NCI-H146 (cell line): ENCODE results near the gene DNAJA2.
"Not testable (repeated sequence)": the region's sequence is repeated elsewhere in the genome, so short reads cannot be mapped to it uniquely, and the experiment has no call there.

Source experiments
- DNase-seq: peaks from one replicate; lab custom pipeline; 2025; lab: John Stamatoyannopoulos, UW

Gene DNAJA2

GRCh38 chr16:46973207-46973995, at the start of gene DNAJA2:
Gene DNAJA2, minus strand, starts transcription at chr16:46973674. Its CDS starts 102 bp downstream, at chr16:46973572.
- DNase-seq: peak; percentile 85

DNA sequence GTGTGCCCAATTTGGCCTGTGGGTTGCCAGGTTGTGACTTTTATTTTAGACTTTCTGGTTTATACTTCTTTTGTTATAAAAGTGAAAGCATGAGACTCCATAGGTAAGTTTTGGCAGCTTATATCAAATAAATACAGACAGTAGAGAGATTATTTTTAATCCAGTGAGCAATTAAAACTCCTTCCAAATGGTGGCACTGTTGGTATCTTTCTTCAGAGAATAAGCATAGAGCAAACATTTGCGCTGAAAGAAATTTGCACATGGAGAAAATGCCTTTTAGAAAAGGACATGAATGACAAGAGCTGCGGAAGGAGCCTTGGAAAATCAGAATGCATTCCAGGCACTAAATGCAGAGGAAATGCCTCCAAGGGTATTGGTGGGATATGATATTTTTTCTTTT, 46.1 kb upstream of the DNAJA2 start:
- DNase-seq: no peak

DNA sequence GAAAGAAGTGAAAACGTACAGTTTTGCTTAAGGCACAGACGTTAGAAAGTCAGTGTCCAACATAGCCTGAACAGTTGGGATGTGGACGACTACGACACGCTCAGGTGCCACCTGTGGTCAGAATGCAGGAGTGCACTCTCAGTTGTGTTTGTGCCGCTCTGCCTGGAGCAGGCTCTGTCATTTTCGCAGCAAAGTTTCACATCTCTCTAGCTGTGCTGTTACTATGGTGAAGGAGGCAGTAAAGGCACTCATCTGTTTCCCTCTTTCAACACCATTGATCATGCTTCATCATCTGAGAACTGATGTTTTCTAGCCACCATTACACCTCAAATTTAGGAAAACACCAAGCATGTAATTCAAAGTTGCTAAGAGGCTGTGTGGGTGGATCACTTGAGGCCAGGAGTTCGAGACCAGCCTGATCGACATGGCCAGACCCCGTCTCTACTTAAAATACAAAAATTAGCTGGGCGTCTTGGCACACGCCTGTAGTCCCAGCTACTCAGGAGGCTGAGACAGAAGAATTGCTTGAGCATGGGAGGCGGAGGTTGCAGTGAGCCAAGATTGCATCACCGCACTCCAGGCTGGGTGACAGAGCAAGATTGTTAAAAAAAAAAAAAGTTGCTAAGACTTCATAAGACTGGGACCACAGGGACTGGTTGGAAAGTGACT, 44.9 kb upstream of the DNAJA2 start:
- peak; percentile 48 for DNase-seq

DNA sequence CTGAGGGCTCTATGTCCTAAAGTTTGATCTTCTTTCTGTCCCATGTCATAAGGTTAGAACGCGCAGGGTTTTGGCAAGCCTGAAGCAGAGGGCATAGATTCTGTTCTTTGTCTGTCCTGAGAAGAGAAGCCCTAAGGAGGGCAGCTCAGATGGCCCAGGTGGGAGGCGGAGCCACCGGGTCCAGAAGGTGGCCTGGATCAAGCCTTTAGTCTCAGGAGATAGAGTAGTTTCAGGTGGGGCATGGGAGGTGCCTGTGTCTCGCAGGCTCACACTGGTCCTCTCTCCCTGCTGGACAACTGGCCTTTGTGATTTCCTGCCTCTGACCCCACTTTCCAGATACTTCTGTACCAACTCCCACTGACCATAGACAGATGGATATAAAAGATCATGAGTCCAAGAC, 44.2 kb upstream of the DNAJA2 start:
- no peak for DNase-seq

GRCh38 chr16:47016700-47017133, 43.2 kb upstream of the DNAJA2 start:
- DNase-seq: no peak

- no peak for DNase-seq
These were observed 40.4 kb upstream of the DNAJA2 start for GRCh38 chr16:47013910-47014309.

DNA sequence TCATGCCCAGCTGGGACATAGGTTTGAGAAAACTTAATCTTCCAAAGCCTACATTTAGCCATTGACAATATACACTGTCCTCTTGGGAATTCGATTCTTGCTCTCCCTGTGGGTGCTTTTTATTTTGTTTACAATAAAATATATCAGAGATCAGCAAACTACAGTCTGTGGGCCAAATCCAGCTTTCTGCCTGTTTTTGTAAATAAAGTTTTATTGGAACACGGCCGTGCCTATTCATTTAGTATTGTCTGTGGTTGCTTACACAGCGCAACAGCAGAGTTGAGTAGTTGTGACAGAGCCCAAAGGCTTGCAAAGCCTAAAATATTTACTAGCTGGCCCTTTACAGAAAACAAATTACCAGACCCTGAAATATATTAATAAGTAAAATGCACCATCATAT, 39.7 kb upstream of the DNAJA2 start:
- no peak for DNase-seq

- DNase-seq: not testable (repeated sequence)
These were observed 37.3 kb upstream of the DNAJA2 start for GRCh38 chr16:47010812-47011211.

DNA sequence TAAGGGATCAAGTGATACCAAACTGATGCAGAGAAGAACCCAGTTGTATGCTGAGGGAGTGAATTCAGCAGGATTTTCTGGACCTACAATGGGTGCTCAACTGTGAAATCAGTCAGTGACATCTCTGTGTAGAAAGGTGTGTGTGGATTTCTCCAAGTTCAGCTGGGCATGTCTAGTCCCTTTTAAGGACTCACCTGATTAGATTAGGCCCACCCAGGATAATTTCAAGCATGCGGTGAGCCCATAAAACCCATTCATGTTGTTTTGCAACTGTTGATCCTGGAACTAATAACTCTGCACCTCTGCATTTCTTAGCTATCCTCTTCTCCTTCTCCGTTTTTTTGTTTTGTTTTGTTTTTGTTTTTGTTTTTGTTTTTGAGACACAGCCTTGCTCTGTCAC, 35.1 kb upstream of the DNAJA2 start:
- DNase-seq: no peak

DNA sequence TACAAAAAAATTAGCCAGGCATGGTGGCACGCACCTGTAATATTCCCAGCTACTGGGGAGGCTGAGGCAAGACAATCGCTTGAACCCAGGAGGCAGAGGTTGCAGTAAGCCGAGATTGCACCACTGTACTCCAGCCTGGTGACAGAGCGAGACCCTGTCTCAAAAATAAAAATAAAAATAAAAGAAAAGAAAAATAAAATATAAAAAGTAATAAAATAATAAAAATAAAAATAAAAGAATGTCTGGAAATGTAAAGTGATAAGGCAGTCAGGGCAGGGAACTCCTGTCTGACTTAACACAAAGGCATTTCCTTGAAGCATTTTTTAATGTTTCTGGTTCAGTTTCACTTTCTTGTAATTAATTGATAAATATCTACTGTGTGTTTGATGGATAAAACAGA, 34.7 kb upstream of the DNAJA2 start:
- DNase-seq: no peak

- no peak for DNase-seq
These were observed 31.2 kb upstream of the DNAJA2 start for GRCh38 chr16:47004652-47005051.

GRCh38 chr16:47000066-47000465, 26.6 kb upstream of the DNAJA2 start:
- DNase-seq: not testable (repeated sequence)

DNA sequence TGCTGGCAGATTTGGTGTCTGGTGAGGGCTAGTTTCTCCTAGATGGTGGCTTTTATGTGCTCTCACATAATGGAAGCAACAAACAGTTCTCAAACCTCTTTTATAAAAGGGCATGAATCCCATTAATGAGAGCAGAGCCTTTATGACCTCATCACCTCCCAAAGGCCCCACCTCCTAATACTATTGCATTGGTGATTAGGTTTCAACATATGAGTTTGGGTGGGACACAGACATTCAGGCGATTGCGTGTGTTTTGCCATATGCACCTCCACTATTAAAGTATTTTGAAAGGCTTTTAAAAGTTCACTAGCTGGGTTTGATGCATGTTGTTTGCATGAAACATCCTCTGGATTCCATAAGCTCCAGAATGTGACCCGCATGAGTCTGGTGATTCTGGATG, 24.4 kb upstream of the DNAJA2 start:
- DNase-seq: no peak

DNA sequence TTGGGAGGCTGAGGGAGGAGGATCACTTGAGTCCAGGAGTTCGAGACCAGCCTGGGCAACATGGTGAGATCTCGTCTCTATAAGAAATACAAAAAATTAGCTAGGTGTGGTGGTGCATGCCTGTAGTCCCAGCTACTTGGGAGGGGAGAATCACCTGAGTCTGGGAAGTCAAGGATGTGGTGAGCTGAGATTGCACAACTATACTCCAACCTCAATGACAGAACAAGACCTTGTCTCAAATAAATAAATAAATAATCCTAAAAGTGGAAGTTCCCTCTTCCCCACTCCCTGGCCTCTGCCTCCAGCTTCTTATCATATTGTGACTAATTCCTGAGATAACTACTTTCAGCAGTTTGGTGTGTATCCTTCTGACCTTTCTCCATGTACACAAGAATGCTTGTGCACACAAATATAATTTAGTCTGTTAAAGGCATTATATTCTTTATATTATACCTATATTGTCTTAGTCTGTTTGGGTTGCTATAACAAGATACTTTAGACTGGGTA, 23.5 kb upstream of the DNAJA2 start:
- DNase-seq: no peak

GRCh38 chr16:46996391-46996790, 22.9 kb upstream of the DNAJA2 start:
- no peak for DNase-seq

DNA sequence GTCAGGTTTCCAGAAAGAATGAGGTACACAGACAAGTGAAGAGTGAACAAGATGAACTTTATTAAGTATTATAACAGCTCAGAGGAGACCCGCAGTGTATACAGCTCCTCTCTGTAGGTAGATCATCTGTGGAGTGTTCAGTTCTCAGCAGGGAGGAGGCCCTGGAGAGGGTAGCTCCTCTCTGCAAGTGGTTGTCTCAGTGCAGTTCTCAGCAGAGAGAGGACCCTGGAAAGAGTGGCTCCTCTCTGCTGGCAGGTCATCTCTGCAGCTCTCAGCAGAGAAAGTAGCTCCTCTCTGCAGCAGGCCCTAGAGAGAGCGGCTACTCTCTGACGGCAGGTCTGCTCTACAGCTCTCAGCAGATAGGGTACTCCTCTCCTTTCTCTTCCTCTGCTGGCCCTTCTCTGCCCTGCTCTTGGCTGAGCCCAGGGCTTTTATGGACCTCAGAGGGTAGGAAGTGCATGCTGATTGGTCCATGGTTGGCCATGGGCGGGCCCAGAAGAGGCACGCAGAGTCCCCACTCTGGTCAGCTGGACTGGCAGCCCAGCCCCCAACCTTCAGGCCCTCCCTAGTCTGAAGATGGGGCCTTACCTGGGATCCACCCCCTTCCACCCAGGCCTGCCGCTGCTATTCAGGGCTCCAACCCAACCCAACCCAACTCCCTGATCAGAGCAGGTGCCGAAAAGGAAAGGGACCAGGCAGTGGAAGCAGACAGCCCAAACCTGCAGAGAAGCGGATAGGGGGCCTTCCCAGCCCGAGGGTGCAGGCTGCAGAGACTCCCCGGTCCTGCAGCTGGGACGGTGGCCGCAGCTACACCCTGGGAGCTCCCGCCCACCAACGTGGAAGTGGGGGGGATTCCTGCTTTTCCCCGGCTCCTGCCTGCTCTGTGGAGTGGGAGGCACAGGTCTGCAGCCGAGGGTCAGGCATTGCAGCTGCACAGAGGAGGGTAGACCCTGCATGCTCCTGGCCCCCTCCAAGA, 18.5 kb upstream of the DNAJA2 start:
- no peak for DNase-seq

DNA sequence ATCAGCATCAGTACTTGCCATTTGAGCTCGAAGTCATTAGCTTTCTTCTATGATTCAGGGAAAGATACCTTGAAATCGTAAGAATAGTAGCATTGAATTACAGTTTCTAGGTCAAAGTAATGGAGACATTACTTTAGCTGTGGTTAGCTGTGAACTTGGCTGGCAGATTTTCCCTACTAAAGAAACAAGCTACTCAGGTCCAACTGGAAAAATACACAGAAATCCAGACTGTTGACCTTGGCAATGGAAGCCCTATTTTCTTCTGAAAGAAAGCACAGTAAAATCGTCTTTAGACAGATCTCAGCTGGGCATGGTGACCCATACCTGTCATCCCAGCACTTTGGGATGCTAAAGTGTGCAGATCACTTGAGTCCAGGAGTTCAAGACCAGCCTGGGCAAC, 13.4 kb upstream of the DNAJA2 start:
- no peak for DNase-seq

- no peak for DNase-seq
These were observed 13.0 kb upstream of the DNAJA2 start for GRCh38 chr16:46986438-46986837.

GRCh38 chr16:46982335-46982734, 8.9 kb upstream of the DNAJA2 start:
- no peak for DNase-seq

DNA sequence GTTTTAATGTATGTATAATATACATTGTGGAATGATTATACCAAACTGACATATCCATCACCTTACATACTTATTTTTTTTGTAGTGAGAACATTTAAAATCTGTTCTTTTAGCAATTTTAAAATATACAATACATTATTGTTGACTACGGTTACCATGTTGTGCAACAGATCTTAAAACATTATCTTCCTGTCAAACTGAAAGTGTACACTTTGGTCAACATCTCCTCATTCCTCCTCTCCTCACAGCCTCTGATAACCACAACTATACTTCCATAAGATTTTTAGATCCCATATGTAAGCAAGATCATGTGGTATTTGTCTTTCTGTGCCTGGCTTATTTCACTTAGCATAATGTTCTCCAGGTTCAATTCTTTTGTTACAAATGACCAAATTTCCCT, 7.5 kb upstream of the DNAJA2 start:
- no peak for DNase-seq

GRCh38 chr16:46976550-46976949, 3.1 kb upstream of the DNAJA2 start:
- no peak for DNase-seq

DNA sequence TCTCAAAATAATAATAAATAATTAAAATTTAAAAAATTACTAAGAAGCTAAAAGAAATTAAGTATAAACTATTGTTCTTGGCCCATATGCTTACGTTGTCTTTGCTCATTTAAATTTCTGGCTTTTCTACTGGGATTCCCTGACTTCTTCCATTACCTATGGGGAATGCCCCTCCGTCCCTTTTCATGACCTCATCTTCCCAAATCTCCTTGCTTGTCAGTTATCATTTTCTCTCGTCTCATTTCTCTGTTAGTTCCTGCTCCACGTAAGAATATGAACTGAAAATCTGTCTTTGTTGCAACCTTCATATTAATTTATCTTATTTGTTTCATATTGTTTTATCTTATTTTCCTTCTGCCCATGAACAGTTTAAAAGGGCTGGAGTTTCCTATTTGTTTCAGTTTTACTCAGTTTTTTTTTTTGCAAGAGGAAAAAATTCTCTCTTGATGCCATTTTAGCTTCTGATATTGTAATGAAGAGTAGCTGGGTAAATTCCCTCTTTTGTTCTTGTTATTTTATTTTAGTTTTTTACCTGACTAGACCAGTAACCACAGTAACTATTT, 2.5 kb upstream of the DNAJA2 start:
- no peak for DNase-seq
